ENCODE data around the gene APMAP.
"Not testable (repeated sequence)": the region's sequence is repeated elsewhere in the genome, so short reads cannot be mapped to it uniquely, and the experiment has no call there.

The APMAP gene

GRCh38 chr20:24930724-24931688 lies 61.5 kb downstream of the APMAP start:
- not testable (repeated sequence) for DNase-seq (ENCODE audit: low spot score)

- not testable (repeated sequence) for DNase-seq (ENCODE audit: low spot score)
These were observed 62.5 kb downstream of the APMAP start for GRCh38 chr20:24929867-24930723.

- DNase-seq (ENCODE audit: low spot score): not testable (repeated sequence)
These were observed 63.3 kb downstream of the APMAP start for GRCh38 chr20:24929259-24929658.

GRCh38 chr20:24920706-24921105 lies 71.8 kb downstream of the APMAP start:
- not testable (repeated sequence) for DNase-seq (ENCODE audit: low spot score)

GRCh38 chr20:24919665-24920064 lies 72.9 kb downstream of the APMAP start:
- DNase-seq (ENCODE audit: low spot score): not testable (repeated sequence)

- DNase-seq (ENCODE audit: low spot score): no peak
These were observed 73.7 kb downstream of the APMAP start for GRCh38 chr20:24918579-24919566.

- peak; percentile 80 for DNase-seq (ENCODE audit: low spot score)
These were observed 74.6 kb downstream of the APMAP start for GRCh38 chr20:24917797-24918578.

- no peak for DNase-seq (ENCODE audit: low spot score)
These were observed 75.5 kb downstream of the APMAP start for GRCh38 chr20:24917056-24917455.

GRCh38 chr20:24916412-24916811 lies 76.1 kb downstream of the APMAP start:
- no peak for DNase-seq (ENCODE audit: low spot score)

GRCh38 chr20:24915892-24916291 lies 76.7 kb downstream of the APMAP start:
- no peak for DNase-seq (ENCODE audit: low spot score)

GRCh38 chr20:24915440-24915839 lies 77.1 kb downstream of the APMAP start:
- no peak for DNase-seq (ENCODE audit: low spot score)

GRCh38 chr20:24914388-24915241 lies 77.9 kb downstream of the APMAP start:
- DNase-seq (ENCODE audit: low spot score): no peak

- DNase-seq (ENCODE audit: low spot score): no peak
These were observed 79.4 kb downstream of the APMAP start for GRCh38 chr20:24913076-24913628.

All from cerebellar cortex (tissue), 1 donor.